VCaP (cell line): ENCODE data around the gene TRMU.

ENCODE experiments used
- H3K27ac ChIP-seq: fragments of 450-650 bp; 2 replicates; pipeline ENCODE4 v1.5.1; 2017
- CTCF ChIP-seq: fragments of 450-650 bp; conservative IDR thresholded peaks from 2 replicates; pipeline ENCODE4 v1.5.1; 2017; ENCODE audit warnings: mild to moderate bottlenecking, moderate library complexity

Gene TRMU

GRCh38 chr22:46405901-46406300 lies 70.4 kb downstream of the TRMU start:
- H3K27ac ChIP-seq = no peak overlapping the region
- TF ChIP-seq CTCF = no peak

GRCh38 chr22:46406349-46406748 lies 70.8 kb downstream of the TRMU start:
- no peak for TF ChIP-seq CTCF
- no peak overlapping the region for H3K27ac ChIP-seq

- no peak overlapping the region for H3K27ac ChIP-seq
- no peak for TF ChIP-seq CTCF
Measured at GRCh38 chr22:46406791-46407190, 71.3 kb downstream of the TRMU start.
